Spleen (tissue), 11 donors: Measurements from ENCODE around the gene TMEM169. TPM values are rescaled to one million over a fixed set of nuclear protein-coding genes. Genes with fewer than 3 reads are reported as not detected.

Experiments used
- DNase-seq: peaks from one replicate; pipeline ENCODE4 v3.0.0-alpha.2; 2020
- H3K27ac ChIP-seq, 8 donors: fragments of 200-600 bp; sonication (generic) in 7 of 8; 1 replicate in 4 of 8; 2 replicates in 4 of 8; pipeline versions ENCODE4 v1.5.0 to v1.8.0; 2016 to 2021; ENCODE audit warnings: inconsistent platforms in 4 of 8, mild to moderate bottlenecking in 4 of 8, moderate library complexity in 1 of 8
- H3K27me3 ChIP-seq, 7 donors: fragments of 200-600 bp; sonication (generic) in 6 of 7; replicated peaks in 1 of 7; 1 replicate in 4 of 7; 2 replicates in 3 of 7; pipeline versions ENCODE4 v1.5.0 to v1.8.0; 2016 to 2021; ENCODE audit warnings: inconsistent platforms in 3 of 7, mild to moderate bottlenecking in 1 of 7
- H3K36me3 ChIP-seq, 6 donors: fragments of 200-600 bp; sonication (generic) in 5 of 6; 1 replicate in 4 of 6; 2 replicates in 2 of 6; pipeline versions ENCODE4 v1.5.0 to v1.8.0; 2016 to 2021; ENCODE audit warnings: inconsistent platforms in 2 of 6
- H3K4me1 ChIP-seq, 6 donors: fragments of 200-600 bp; sonication (generic) in 5 of 6; 1 replicate in 3 of 6; 2 replicates in 3 of 6; pipeline versions ENCODE4 v1.5.0 to v1.8.0; 2016 to 2021; ENCODE audit warnings: inconsistent platforms in 3 of 6
- H3K4me3 ChIP-seq, 8 donors: fragments of 200-600 bp; sonication (generic) in 7 of 8; 1 replicate in 4 of 8; 2 replicates in 4 of 8; pipeline versions ENCODE4 v1.5.0 to v1.8.0; 2016 to 2021; ENCODE audit warnings: inconsistent platforms in 4 of 8, mild to moderate bottlenecking in 4 of 8, moderate library complexity in 2 of 8
- H3K9me3 ChIP-seq, 8 donors: fragments of 200-600 bp; sonication (generic) in 7 of 8; 1 replicate in 4 of 8; 2 replicates in 4 of 8; pipeline versions ENCODE4 v1.5.0 to v1.8.0; 2016 to 2021; ENCODE audit warnings: inconsistent platforms in 4 of 8
- POLR2A ChIP-seq, 3 donors: fragments of 450-650 bp; IDR thresholded peaks; one replicate each; pipeline ENCODE4 v1.5.1; 2017; ENCODE audit warnings: antibody characterized with exemption in 3 of 3, mild to moderate bottlenecking in 1 of 3
- POLR2AphosphoS5 ChIP-seq, 3 donors: sonication (generic); formaldehyde crosslinking; IDR thresholded peaks; one replicate each; pipeline ENCODE4 v1.5.1; 2017; ENCODE audit warnings: antibody characterized with exemption in 3 of 3
- WGBS, 5 donors: extraction: QIAGEN DNeasy Blood & Tissue Kit in 3 of 5; methylation state at CpG; one replicate each; pipeline versions ENCODE4 v1.1.5 to v1.1.7; 2013 to 2018; 5-methylcytosine and 5-hydroxymethylcytosine counted together
- intact Hi-C: fragments of 100-400 bp; cut with DNase I; formaldehyde crosslinking; loops from one replicate; pipeline ENCODE4 v1.15.0; 2023; ENCODE audit warnings: low total_unique reads
- polyA plus RNA-seq, 3 donors: library from polyadenylated mRNA; stranded (reverse); fragments of 200-250 nt; gene quantifications; one replicate each; pipeline ENCODE4 v1.2.1, GENCODE V29; 2013
- total RNA-seq, 7 donors: library from RNA; depleted of rRNA in 3 of 7; stranded (reverse); fragments of >200 nt in 3 of 7; fragmentation: NEBNext Ultra II Directional in 4 of 7; extraction: Animal tissue kit (Norgen Biotek cat#: 25700) in 4 of 7; gene quantifications; one replicate each; pipeline versions ENCODE4 v1.1.0 to v1.2.1, GENCODE V29; 2016 to 2021
- TF ChIP-seq, protein P1 (sequence below), 11 experiments: fragments of 200-600 bp in 7 of 11; fragments of 450-650 bp in 4 of 11; sonication (generic) in 4 of 11; IDR thresholded peaks in 8 of 11; conservative IDR thresholded peaks in 3 of 11; 1 replicate in 7 of 11; 2 replicates in 4 of 11; pipeline versions ENCODE4 v1.4.0 to v1.8.0; 2016 to 2021; ENCODE audit warnings: antibody characterized with exemption in 11 of 11, inconsistent platforms in 4 of 11, mild to moderate bottlenecking in 1 of 11
- donor health status: healthy with polysubstance abuse.
- donor health status: DM: no; HTN: no; CAD: no; lungs with moderate emphysema.
- donor health status: DM: no; HTN: no; CAD: no.
- donor health status: Bipolar disorder and iron deficiency.
- donor health status: healthy.
- donor health status: DM: no; HTN: no; CAD: no.
- donor health status: DM: yes; HTN: yes; CAD: no.

Gene TMEM169
- total and polyA plus RNA-seq, 10 donors: 0.19 to 1.3 (median 0.83) TPM

DNA sequence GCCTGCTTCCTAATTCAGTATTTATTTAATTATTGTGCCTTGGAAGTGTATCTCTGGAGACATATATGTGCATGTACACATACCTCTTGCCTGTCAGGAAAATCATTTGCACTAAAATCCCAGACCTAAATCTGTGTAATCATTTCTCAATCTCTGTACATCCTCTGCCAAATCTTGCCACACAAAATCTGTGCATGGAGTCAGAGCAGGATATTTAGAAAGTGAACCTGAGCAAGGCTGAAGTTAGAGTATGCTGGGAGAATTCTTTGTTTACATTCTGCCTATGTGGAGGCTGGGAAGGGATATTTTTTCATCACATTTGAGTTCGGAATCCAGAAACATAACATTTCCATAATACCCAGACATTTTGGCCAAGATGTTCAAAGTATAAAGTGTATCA lies 36.8 kb downstream of the TMEM169 start:
- intact Hi-C loops: no loop called here
- DNase-seq: no peak
- no peak for TF ChIP-seq POLR2AphosphoS5 (IDR thresholded peaks at IDR 0.05)
- Histone ChIP-seq H3K9me3 (no peaks in the 10 kb centered on the region), H3K27ac (peak overlapping the region in 3 of 8 donors; percentile 1 to 28 (median 11)), H3K36me3 (peaks cover 2 to 93% (median 73%) of the 10 kb centered on the region in 6 donors), H3K4me3 (no peak overlapping the region), H3K27me3 (no peaks in the 10 kb centered on the region), H3K4me1 (peaks cover 34 to 70% (median 47%) of the 10 kb centered on the region in 6 donors)
- WGBS, 5 donors: 91 to 100% (median 94%) methylated on average over 1 of the region's 1 CpG

DNA sequence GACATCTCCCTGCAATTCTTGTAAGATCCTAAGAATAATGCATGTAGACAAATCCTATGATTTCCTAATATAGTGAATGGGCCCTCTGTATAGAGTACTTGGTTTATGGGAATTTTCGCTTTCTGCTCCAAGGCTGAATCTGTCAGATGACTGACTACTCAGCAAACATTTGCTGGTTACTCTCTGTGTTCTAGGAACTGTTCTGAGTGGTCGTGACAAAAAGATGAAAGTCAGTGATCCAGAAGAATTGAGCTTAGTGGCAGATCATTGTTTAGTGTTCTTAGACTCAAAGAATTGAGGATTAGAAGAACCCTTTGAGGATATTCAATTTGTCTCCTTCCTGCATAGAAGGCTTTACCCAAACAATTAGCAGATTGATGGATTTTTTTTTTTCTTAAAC lies 37.4 kb downstream of the TMEM169 start:
- H3K27ac ChIP-seq: peak overlapping the region in 1 of 8 donors; percentile 28
- no peak for DNase-seq
- no peaks in the 10 kb centered on the region for H3K27me3 ChIP-seq
- WGBS, 5 donors: 81 to 86% (median 83%) methylated on average over 2 of the region's 2 CpGs
- peaks cover 31 to 70% (median 41%) of the 10 kb centered on the region in 6 donors for H3K4me1 ChIP-seq
- no peak overlapping the region for H3K4me3 ChIP-seq
- peaks cover 2 to 93% (median 73%) of the 10 kb centered on the region in 6 donors for H3K36me3 ChIP-seq
- intact Hi-C loops: no loop called here
- H3K9me3 ChIP-seq: no peaks in the 10 kb centered on the region
- TF ChIP-seq, protein P1, sequence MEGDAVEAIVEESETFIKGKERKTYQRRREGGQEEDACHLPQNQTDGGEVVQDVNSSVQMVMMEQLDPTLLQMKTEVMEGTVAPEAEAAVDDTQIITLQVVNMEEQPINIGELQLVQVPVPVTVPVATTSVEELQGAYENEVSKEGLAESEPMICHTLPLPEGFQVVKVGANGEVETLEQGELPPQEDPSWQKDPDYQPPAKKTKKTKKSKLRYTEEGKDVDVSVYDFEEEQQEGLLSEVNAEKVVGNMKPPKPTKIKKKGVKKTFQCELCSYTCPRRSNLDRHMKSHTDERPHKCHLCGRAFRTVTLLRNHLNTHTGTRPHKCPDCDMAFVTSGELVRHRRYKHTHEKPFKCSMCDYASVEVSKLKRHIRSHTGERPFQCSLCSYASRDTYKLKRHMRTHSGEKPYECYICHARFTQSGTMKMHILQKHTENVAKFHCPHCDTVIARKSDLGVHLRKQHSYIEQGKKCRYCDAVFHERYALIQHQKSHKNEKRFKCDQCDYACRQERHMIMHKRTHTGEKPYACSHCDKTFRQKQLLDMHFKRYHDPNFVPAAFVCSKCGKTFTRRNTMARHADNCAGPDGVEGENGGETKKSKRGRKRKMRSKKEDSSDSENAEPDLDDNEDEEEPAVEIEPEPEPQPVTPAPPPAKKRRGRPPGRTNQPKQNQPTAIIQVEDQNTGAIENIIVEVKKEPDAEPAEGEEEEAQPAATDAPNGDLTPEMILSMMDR (IDR thresholded peaks at IDR 0.05 in 8 of 11, conservative IDR thresholded peaks at IDR 0.05 in 3 of 11): no peak

DNA sequence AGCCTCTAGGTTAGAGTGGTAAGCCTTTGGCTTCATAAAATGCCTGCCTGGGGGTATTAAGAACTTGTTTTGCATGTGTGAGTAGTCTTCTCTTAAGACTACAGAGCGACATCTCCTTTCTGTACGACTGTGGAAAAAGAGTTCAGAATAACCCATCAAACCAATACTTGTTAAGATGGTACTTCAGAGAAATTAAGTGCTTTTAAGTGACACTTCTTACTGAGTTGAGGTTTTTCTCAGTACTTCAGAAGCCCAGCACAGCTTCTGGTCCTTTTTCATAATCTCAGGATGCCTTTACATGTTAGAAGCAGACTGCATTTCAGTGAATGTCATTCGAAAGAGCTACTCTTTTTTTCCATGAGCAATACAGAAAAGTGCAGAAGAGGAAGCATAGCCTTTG lies 38.3 kb downstream of the TMEM169 start:
- Histone ChIP-seq H3K9me3 (no peaks in the 10 kb centered on the region), H3K4me3 (no peak overlapping the region), H3K4me1 (peaks cover 27 to 67% (median 37%) of the 10 kb centered on the region in 6 donors), H3K36me3 (peaks cover 2 to 97% (median 79%) of the 10 kb centered on the region in 6 donors), H3K27me3 (no peaks in the 10 kb centered on the region), H3K27ac (no peak overlapping the region)
- DNase-seq: no peak
- TF ChIP-seq POLR2A (IDR thresholded peaks at IDR 0.05): no peak
- TF ChIP-seq POLR2AphosphoS5 (IDR thresholded peaks at IDR 0.05): no peak
- TF ChIP-seq, protein P1 (IDR thresholded peaks at IDR 0.05 in 8 of 11, conservative IDR thresholded peaks at IDR 0.05 in 3 of 11): no peak
- intact Hi-C loops: no loop called here
- 65 to 81% (median 77%) methylated on average over 3 of the region's 3 CpGs for WGBS, 5 donors

DNA sequence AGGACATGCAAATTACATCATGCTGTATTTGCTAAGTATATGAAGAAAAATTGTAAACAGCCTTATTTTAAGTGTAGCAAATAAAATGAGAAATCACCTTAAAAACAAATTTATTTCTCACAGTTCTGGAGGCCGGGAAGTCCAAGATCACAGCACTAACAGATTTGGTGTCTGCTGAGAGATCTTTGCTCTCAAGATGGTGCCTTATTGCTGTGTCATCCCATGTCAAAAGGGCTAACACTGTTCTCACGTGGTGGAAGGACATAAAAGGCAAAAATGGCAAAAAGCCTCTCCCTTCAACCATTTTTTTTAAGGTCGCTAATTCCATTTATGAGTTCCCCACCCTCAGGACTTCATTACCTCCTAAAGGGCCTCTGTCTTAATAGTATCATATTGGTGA lies 39.5 kb downstream of the TMEM169 start:
- H3K27ac ChIP-seq: no peak overlapping the region
- no peaks in the 10 kb centered on the region for H3K27me3 ChIP-seq
- H3K4me3 ChIP-seq: no peak overlapping the region
- no peak for TF ChIP-seq POLR2AphosphoS5 (IDR thresholded peaks at IDR 0.05)
- TF ChIP-seq, protein P1 (IDR thresholded peaks at IDR 0.05 in 8 of 11, conservative IDR thresholded peaks at IDR 0.05 in 3 of 11): no peak
- TF ChIP-seq POLR2A (IDR thresholded peaks at IDR 0.05): no peak
- intact Hi-C loops: no loop called here
- DNase-seq: no peak
- H3K4me1 ChIP-seq: peaks cover 15 to 67% (median 27%) of the 10 kb centered on the region in 6 donors
- peaks cover 5 to 100% (median 91%) of the 10 kb centered on the region in 6 donors for H3K36me3 ChIP-seq
- H3K9me3 ChIP-seq: no peaks in the 10 kb centered on the region
- WGBS, 5 donors: 80 to 88% (median 87%) methylated on average over 3 of the region's 3 CpGs

DNA sequence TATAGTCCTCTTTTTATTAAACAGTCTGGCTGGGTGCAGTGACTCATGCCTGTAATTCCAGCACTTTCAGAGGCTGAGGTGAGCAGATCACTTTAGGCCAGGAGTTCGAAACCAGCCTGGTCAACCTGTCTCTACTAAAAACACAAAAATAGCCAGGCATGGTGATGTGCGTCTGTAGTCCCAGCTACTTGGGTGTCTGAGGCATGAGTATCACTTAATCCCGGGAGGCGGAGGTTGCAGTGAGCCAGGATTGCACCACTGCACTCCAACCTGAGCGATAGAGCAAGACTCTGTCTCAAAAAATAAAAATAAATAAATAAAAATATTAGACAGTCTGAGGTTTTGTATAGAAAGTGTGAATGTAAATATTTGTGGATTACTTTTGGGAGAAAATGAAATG lies 45.2 kb downstream of the TMEM169 start:
- no peak overlapping the region for H3K4me3 ChIP-seq
- WGBS, 5 donors: 69 to 93% (median 83%) methylated on average over 5 of the region's 5 CpGs
- H3K4me1 ChIP-seq: peaks cover 0 to 82% (median 18%) of the 10 kb centered on the region in 6 donors
- peak overlapping the region in 4 of 8 donors; percentile 4 to 58 (median 28) for H3K27ac ChIP-seq
- no peak for TF ChIP-seq POLR2AphosphoS5 (IDR thresholded peaks at IDR 0.05)
- TF ChIP-seq POLR2A (IDR thresholded peaks at IDR 0.05): no peak
- TF ChIP-seq, protein P1 (IDR thresholded peaks at IDR 0.05 in 8 of 11, conservative IDR thresholded peaks at IDR 0.05 in 3 of 11): no peak
- no peaks in the 10 kb centered on the region for H3K9me3 ChIP-seq
- intact Hi-C loops: no loop called here
- no peaks in the 10 kb centered on the region for H3K27me3 ChIP-seq
- DNase-seq: no peak
- peaks cover 3 to 100% (median 98%) of the 10 kb centered on the region in 6 donors for H3K36me3 ChIP-seq
